Measurements from ENCODE around the gene ZNF134.

DNA sequence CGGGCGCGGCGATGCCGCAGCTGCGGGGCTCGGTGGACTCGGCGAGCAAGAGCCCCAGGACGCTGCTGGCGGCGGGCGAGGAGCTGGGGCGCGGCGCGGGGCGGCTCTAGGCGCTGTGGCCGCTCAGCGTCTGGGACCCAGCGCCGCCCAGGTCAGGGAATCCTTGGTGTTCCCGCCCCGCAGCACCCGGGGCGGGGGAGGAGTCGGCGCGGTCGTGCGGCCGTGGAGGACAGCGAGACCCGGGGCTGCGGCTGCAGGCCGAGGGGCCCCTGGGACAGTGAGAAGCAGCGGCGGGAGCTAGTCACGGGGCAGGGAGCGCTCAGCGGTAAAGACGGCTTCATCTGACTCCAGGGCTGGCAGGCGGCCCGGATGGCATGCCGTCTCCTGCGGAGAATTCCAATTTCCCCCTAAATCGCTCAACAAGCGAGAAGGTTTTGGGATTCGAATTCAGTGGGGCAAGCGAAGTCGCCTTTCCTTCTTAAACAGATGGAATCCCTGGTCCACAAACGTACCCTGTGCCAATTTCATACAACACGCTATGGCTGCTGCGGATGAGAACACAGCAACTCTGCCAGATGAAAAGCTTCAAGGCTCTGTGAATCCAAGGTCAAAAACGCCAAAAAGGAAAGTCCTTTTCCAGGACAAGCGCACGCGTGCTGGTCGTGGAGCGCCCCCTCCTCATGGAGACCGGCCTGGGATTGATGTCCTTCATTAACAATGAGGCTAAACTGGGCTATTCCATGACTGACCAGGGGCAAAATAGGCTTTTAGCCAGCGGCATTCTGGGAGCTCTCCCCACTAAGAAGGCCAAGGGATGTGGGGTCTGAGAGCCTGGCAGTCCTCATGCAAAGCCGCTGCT is 50.5 kb downstream of the ZNF134 start:
- TF ChIP-seq POLR2A (IDR thresholded peaks at IDR 0.05), result peak in 1 of 2 donors; percentile 79
- no peak for TF ChIP-seq CTCF (IDR thresholded peaks at IDR 0.05)
